HG02588 (cell line): Measurements from ENCODE around the gene ENG.

ENCODE experiments used
- ATAC-seq: cut with Tn5 transposase; IDR thresholded peaks from one replicate; pipeline ENCODE4 v1.9.1; 2021; ENCODE audit warnings: mild to moderate bottlenecking, moderate library complexity; ENCODE audit not compliant: unreplicated experiment

Gene ENG

GRCh38 chr9:127816362-127816725, 38.1 kb downstream of the ENG start:
- ATAC-seq = no peak

- ATAC-seq = no peak
Observed at GRCh38 chr9:127815512-127816361, 38.7 kb downstream of the ENG start.

- ATAC-seq = no peak
Observed at GRCh38 chr9:127814619-127815511, 39.6 kb downstream of the ENG start.

- no peak for ATAC-seq
Observed at GRCh38 chr9:127813686-127814226, 40.7 kb downstream of the ENG start.

GRCh38 chr9:127812936-127813675, 41.4 kb downstream of the ENG start:
- no peak for ATAC-seq

- ATAC-seq = no peak
Observed at GRCh38 chr9:127812011-127812410, 42.4 kb downstream of the ENG start.

GRCh38 chr9:127810378-127811187, 43.9 kb downstream of the ENG start:
- no peak for ATAC-seq

- no peak for ATAC-seq
Observed at GRCh38 chr9:127809540-127810377, 44.7 kb downstream of the ENG start.

- ATAC-seq = no peak
Observed at GRCh38 chr9:127809002-127809539, 45.4 kb downstream of the ENG start.

GRCh38 chr9:127808347-127809001, 46.0 kb downstream of the ENG start:
- no peak for ATAC-seq

- ATAC-seq = no peak
Observed at GRCh38 chr9:127806871-127807270, 47.6 kb downstream of the ENG start.

- no peak for ATAC-seq
Observed at GRCh38 chr9:127805620-127806019, 48.8 kb downstream of the ENG start.

- no peak for ATAC-seq
Observed at GRCh38 chr9:127803507-127804352, 50.7 kb downstream of the ENG start.

- ATAC-seq = peak; percentile 67
Observed at GRCh38 chr9:127802576-127803443, 51.6 kb downstream of the ENG start, which contains the start of gene FPGS. TSS of gene FPGS (plus strand) at chr9:127802882. CDS start at chr9:127802925, 43 bp downstream.

GRCh38 chr9:127801955-127802575, 52.4 kb downstream of the ENG start:
- no peak for ATAC-seq

GRCh38 chr9:127796852-127797370, 57.5 kb downstream of the ENG start:
- ATAC-seq = no peak
